KMS-11 (cell line): ENCODE data around the gene IFNGR2.
"Not testable (repeated sequence)": the region's sequence is repeated elsewhere in the genome, so short reads cannot be mapped to it uniquely, and the experiment has no call there.

Source experiments
- H2AFZ ChIP-seq: fragments of 200-600 bp; sonication (generic); 2 replicates; pipeline ENCODE4 v1.6.1; 2016; ENCODE audit warnings: antibody characterized with exemption, mixed run types, low read depth
- H3K27ac ChIP-seq: fragments of 200-600 bp; sonication (generic); 2 replicates; pipeline ENCODE4 v1.6.1; 2016; ENCODE audit warnings: mild to moderate bottlenecking, mixed run types
- H3K27me3 ChIP-seq: fragments of 200-600 bp; sonication (generic); 2 replicates; pipeline ENCODE4 v1.6.1; 2017; ENCODE audit warnings: mild to moderate bottlenecking, low read depth, mixed run types, moderate library complexity; ENCODE audit not compliant: insufficient read depth
- H3K36me3 ChIP-seq: fragments of 200-600 bp; sonication (generic); 2 replicates; pipeline ENCODE4 v1.6.1; 2017; ENCODE audit warnings: mild to moderate bottlenecking, mixed run types; ENCODE audit not compliant: insufficient read depth
- H3K4me1 ChIP-seq: fragments of 200-600 bp; sonication (generic); 2 replicates; pipeline ENCODE4 v1.6.1; 2016; ENCODE audit warnings: mild to moderate bottlenecking, low read depth, mixed run types; ENCODE audit not compliant: poor library complexity, severe bottlenecking
- H3K4me2 ChIP-seq: fragments of 200-600 bp; sonication (generic); 2 replicates; pipeline ENCODE4 v1.7.0; 2016; ENCODE audit warnings: mild to moderate bottlenecking, mixed run types
- H3K4me3 ChIP-seq: fragments of 200-600 bp; sonication (generic); IDR thresholded peaks from 2 replicates; pipeline ENCODE4 v1.6.1; 2017; ENCODE audit warnings: low read depth, low read length, mixed read lengths; ENCODE audit not compliant: insufficient read depth
- H3K79me2 ChIP-seq: fragments of 200-600 bp; sonication (generic); 2 replicates; pipeline ENCODE4 v1.6.1; 2016; ENCODE audit warnings: low read depth, mixed run types; ENCODE audit not compliant: insufficient read depth
- H3K9ac ChIP-seq: fragments of 200-600 bp; sonication (generic); 2 replicates; pipeline ENCODE4 v1.6.1; 2016; ENCODE audit warnings: mild to moderate bottlenecking, mixed run types
- H4K20me1 ChIP-seq: fragments of 200-600 bp; sonication (generic); 2 replicates; pipeline ENCODE4 v1.6.1; 2016; ENCODE audit warnings: mild to moderate bottlenecking, mixed run types; ENCODE audit not compliant: insufficient read depth
- TF ChIP-seq, protein P1 (sequence below): fragments of 200-600 bp; sonication (generic); conservative IDR thresholded peaks from 2 replicates; pipeline ENCODE4 v1.6.1; 2017; ENCODE audit warnings: low read depth, mild to moderate bottlenecking, antibody characterized with exemption, low read length, moderate library complexity, mixed read lengths

IFNGR2 gene

DNA sequence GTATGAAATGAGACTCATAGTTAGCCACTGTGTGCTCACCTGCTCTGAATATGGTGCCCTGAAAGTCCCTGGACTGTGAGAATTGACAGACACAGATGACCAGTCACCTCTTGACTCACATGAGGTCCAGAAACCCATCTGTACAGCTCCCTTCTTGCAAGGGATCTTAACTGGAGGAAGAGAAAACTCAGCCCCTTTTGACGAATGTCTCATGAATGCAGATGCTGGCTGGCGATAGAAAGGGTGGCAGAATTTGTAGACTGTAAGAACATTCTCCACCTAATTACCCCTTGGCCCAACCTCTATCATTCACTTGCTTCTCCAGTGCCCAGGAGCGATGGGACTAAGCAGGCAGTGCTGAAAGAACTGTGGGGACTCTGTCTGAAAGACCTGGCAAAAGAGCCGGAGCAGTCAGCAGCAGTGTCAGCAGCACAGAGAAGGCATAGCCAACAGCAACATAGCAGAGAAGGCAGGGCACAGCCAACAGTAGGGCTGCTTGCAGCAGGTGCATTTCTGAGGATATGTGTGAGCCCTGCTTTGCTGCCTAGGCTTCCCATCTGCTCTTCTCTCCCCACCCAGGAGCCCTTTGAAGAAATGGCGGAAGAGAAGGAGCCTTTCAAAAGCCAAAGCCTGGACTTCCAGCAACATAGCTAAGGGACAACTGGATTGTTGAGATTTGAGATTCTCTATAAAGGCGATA lies 25.8 kb upstream of the IFNGR2 start:
- TF ChIP-seq, protein P1, sequence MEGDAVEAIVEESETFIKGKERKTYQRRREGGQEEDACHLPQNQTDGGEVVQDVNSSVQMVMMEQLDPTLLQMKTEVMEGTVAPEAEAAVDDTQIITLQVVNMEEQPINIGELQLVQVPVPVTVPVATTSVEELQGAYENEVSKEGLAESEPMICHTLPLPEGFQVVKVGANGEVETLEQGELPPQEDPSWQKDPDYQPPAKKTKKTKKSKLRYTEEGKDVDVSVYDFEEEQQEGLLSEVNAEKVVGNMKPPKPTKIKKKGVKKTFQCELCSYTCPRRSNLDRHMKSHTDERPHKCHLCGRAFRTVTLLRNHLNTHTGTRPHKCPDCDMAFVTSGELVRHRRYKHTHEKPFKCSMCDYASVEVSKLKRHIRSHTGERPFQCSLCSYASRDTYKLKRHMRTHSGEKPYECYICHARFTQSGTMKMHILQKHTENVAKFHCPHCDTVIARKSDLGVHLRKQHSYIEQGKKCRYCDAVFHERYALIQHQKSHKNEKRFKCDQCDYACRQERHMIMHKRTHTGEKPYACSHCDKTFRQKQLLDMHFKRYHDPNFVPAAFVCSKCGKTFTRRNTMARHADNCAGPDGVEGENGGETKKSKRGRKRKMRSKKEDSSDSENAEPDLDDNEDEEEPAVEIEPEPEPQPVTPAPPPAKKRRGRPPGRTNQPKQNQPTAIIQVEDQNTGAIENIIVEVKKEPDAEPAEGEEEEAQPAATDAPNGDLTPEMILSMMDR = no peak
- Histone ChIP-seq H3K36me3 (no peaks in the 10 kb centered on the region), H3K79me2 (no peaks in the 10 kb centered on the region), H2AFZ (no peak overlapping the region), H4K20me1 (no peaks in the 10 kb centered on the region), H3K4me1 (peaks cover 37% of the 10 kb centered on the region), H3K9ac (no peak overlapping the region), H3K4me3 (no peak overlapping the region), H3K27me3 (no peaks in the 10 kb centered on the region), H3K27ac (no peak overlapping the region), H3K4me2 (no peak overlapping the region)

DNA sequence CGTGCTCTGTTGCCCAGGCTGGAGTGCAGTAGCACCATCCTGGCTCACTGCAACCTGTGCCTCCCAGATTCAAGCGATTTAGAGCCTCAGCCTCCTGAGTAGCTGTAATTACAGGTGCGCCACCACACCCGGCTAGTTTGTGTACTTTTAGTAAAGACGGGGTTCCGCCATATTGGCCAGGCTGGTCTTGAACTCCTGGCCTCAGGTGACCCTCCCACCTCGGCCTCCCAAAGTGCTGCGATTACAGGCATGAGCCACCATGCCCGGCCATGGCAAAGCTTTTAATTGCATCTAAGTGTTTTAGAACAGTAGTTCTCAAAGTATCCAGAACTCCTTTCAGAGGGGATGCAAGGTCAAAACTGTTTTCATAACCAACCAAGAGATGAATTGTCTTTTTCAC lies 25.1 kb upstream of the IFNGR2 start:
- TF ChIP-seq, protein P1 = no peak
- Histone ChIP-seq H3K4me2 (no peak overlapping the region), H3K79me2 (no peaks in the 10 kb centered on the region), H3K27ac (no peak overlapping the region), H3K4me1 (peaks cover 44% of the 10 kb centered on the region), H4K20me1 (no peaks in the 10 kb centered on the region), H3K27me3 (no peaks in the 10 kb centered on the region), H3K4me3 (no peak overlapping the region), H2AFZ (no peak overlapping the region), H3K36me3 (no peaks in the 10 kb centered on the region), H3K9ac (no peak overlapping the region)

DNA sequence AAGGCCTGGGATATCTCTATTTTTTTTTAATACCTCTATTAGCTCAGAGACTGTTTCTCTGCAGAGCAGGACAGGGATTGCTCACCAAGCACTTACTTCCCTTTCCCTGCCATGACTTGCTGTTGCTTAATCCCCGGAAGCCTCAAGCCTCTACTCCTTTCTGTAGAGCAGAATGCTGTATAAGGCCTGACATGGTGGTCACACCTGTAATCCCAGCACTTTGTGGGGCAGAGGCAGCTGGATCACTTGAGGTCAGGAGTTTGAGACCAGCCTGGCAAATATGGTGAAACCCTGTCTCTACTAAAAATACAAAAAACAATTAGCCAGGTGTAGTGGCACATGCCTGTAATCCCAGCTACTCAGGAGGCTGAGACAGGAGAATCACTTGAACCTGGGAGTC lies 23.3 kb upstream of the IFNGR2 start:
- not testable (repeated sequence) for H3K36me3 ChIP-seq, H3K4me3 ChIP-seq, H4K20me1 ChIP-seq, H3K79me2 ChIP-seq, H2AFZ ChIP-seq, H3K27ac ChIP-seq, H3K27me3 ChIP-seq, H3K4me2 ChIP-seq, H3K9ac ChIP-seq
- peaks cover 47% of the 10 kb centered on the region for H3K4me1 ChIP-seq

DNA sequence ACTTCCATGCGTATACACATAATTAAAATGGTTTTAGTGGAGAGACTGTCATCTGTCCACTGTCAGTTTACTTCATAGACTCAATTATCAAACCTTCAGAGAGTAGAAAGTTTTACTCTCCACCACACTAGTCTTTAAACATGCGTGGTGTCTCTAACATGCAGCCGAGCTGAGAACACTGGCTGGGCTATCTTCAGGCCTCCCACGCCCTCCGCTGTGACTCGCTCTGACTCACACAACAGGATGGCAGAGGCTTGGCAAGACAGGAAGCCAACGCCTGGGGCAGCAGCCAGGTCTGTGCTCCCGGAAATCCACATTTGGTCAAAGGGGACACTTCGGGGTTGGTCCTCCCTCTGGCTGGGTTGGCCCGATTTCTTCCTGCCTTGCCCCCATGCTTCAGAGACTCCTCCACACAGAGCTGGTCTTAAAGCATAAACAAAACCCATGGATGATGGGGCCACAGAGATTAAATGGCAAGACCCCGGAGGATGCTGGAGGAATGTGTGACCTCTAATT lies 22.7 kb upstream of the IFNGR2 start:
- Histone ChIP-seq H4K20me1 (no peaks in the 10 kb centered on the region), H3K4me3 (no peak overlapping the region), H3K79me2 (no peaks in the 10 kb centered on the region), H3K36me3 (no peaks in the 10 kb centered on the region), H3K4me1 (peaks cover 41% of the 10 kb centered on the region), H3K27ac (no peak overlapping the region), H3K27me3 (no peaks in the 10 kb centered on the region), H3K9ac (no peak overlapping the region), H3K4me2 (no peak overlapping the region), H2AFZ (no peak overlapping the region)
- TF ChIP-seq, protein P1 = no peak

DNA sequence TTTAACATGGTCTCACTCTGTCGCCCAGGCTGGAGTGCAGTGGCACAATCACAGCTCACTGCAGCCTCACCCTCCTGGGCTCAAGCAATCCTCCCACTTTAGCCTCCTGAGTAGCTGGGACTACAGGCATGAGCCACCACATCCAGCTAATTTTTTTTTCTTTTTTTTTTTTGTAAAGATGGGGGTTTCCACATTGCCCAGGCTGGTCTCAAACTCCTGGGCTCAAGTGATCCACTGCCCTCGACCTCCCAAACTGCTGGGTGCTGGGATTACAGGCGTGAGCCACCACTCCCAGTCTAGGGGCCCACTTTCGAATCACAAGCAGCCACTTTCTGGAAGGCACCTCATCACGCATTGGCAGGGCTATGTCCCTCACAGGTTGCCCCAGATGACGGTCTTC lies 21.8 kb upstream of the IFNGR2 start:
- not testable (repeated sequence) for H3K79me2 ChIP-seq, H4K20me1 ChIP-seq, H3K27ac ChIP-seq, H3K4me2 ChIP-seq, H3K27me3 ChIP-seq, H3K4me3 ChIP-seq, H2AFZ ChIP-seq, H3K9ac ChIP-seq, H3K36me3 ChIP-seq
- peaks cover 40% of the 10 kb centered on the region for H3K4me1 ChIP-seq
